Measurements from ENCODE around the gene EIF5. TPM values are rescaled to one million over a fixed set of nuclear protein-coding genes. Genes with fewer than 3 reads are reported as not detected.
A peak's percentile ranks its signal among the peaks of the same experiment; 100 is the strongest.

Gene EIF5
- total RNA-seq, 3 donors from 2014 or later (not counting 1 experiment from before 2014, with no cell fraction given) = 498 to 670 (median 594) TPM

DNA sequence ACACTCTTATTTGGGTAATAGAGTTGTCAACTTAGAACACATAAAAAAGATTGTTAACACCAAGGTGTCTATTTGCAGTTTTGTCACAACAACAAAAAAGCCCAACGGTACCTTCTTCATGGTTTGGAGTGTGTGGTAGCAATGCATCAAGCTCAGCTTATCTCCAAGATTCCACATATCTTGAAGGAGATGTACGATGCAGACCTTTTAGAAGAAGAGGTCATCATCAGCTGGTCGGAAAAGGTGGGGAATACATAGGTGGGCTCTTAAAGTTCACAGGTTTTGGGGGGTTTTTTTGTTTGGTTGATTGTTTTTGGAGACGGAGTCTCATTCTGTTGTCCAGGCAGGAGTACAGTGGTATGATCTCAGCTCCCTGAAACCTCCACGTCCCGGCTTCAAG is 5.5 kb downstream of the EIF5 start:
- ATAC-seq (no peak), DNase-seq (peak in 1 of 2 donors; percentile 20)
- Mint-ChIP-seq H3K27me3 (ENCODE audit: low read depth in 2 of 2) (no peaks in the 10 kb centered on the region), H3K4me3 (no peak overlapping the region), H3K27ac (peak overlapping the region; percentile 44 to 92), H3K9me3 (no peaks in the 10 kb centered on the region), H3K36me3 (peaks cover 65% of the 10 kb centered on the region), H3K4me1 (peaks cover 46 to 70% of the 10 kb centered on the region in 2 donors)
- TF ChIP-seq, protein P1, sequence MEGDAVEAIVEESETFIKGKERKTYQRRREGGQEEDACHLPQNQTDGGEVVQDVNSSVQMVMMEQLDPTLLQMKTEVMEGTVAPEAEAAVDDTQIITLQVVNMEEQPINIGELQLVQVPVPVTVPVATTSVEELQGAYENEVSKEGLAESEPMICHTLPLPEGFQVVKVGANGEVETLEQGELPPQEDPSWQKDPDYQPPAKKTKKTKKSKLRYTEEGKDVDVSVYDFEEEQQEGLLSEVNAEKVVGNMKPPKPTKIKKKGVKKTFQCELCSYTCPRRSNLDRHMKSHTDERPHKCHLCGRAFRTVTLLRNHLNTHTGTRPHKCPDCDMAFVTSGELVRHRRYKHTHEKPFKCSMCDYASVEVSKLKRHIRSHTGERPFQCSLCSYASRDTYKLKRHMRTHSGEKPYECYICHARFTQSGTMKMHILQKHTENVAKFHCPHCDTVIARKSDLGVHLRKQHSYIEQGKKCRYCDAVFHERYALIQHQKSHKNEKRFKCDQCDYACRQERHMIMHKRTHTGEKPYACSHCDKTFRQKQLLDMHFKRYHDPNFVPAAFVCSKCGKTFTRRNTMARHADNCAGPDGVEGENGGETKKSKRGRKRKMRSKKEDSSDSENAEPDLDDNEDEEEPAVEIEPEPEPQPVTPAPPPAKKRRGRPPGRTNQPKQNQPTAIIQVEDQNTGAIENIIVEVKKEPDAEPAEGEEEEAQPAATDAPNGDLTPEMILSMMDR (IDR thresholded peaks at IDR 0.05) = no peak
- Histone ChIP-seq H3K27ac (ENCODE audit: low read length) (no peak overlapping the region), H3K9me3 (ENCODE audit: control insufficient read depth, insufficient read depth, low read length) (no peaks in the 10 kb centered on the region), H3K4me1 (ENCODE audit: control insufficient read depth, insufficient read depth, low read length) (peaks cover 21% of the 10 kb centered on the region), H3K36me3 (ENCODE audit: control insufficient read depth, insufficient read depth, low read length) (peaks cover 91% of the 10 kb centered on the region), H3K27me3 (ENCODE audit: control insufficient read depth, insufficient read depth, low read length) (no peaks in the 10 kb centered on the region), H3K4me3 (ENCODE audit: low read length) (no peak overlapping the region)
- WGBS (ENCODE audit: insufficient coverage) = 96% methylated on average over 6 of the region's 6 CpGs
- intact Hi-C loops (cut with micrococcal nuclease) = no loop called here

DNA sequence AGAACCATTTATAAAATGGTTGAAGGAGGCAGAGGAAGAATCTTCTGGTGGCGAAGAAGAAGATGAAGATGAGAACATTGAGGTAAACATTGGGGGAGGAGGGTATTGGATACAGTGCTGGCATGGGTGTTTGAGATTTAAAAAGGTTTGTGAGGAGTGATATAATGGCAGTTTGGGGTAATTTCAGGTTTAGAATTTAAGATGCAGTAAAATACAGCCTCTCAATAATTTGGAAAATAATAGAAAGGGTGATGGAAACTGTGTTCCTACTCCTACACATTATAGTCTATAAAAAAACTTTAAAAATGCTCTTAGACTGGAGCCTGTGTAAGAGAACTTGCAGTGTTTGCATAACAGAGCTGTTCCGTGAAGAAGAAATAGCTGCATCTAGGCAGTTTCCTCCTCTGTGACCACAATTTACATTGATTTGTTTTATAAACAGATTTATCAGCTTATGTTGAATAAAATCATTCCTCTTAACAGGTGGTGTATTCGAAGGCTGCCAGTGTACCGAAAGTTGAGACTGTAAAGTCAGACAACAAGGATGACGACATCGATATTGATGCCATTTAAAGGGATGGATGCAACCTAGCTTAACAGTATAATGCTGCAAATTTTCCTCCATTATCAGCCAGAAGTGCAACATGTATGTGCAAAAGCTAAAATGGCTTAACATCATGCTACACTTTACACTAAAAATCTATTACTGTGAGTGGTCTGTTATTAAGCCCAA is 6.6 kb downstream of the EIF5 start:
- peak overlapping the region in 1 of 2 donors; percentile 44 for H3K27ac Mint-ChIP-seq
- TF ChIP-seq, protein P1 (IDR thresholded peaks at IDR 0.05) = no peak
- H3K4me3 ChIP-seq (ENCODE audit: low read length) = no peak overlapping the region
- H3K27me3 Mint-ChIP-seq (ENCODE audit: low read depth in 2 of 2) = no peaks in the 10 kb centered on the region
- H3K27me3 ChIP-seq (ENCODE audit: control insufficient read depth, insufficient read depth, low read length) = no peaks in the 10 kb centered on the region
- 93% methylated on average over 6 of the region's 6 CpGs for WGBS (ENCODE audit: insufficient coverage)
- DNase-seq (no peak), ATAC-seq (no peak)
- no peak overlapping the region for H3K4me3 Mint-ChIP-seq
- intact Hi-C loops (cut with micrococcal nuclease) = no loop called here
- H3K36me3 ChIP-seq (ENCODE audit: control insufficient read depth, insufficient read depth, low read length) = peaks cover 95% of the 10 kb centered on the region
- H3K4me1 ChIP-seq (ENCODE audit: control insufficient read depth, insufficient read depth, low read length) = peaks cover 12% of the 10 kb centered on the region
- H3K4me1 Mint-ChIP-seq = peaks cover 40 to 64% of the 10 kb centered on the region in 2 donors
- no peaks in the 10 kb centered on the region for H3K9me3 Mint-ChIP-seq
- H3K27ac ChIP-seq (ENCODE audit: low read length) = no peak overlapping the region
- H3K9me3 ChIP-seq (ENCODE audit: control insufficient read depth, insufficient read depth, low read length) = no peaks in the 10 kb centered on the region
- peaks cover 68% of the 10 kb centered on the region for H3K36me3 Mint-ChIP-seq

DNA sequence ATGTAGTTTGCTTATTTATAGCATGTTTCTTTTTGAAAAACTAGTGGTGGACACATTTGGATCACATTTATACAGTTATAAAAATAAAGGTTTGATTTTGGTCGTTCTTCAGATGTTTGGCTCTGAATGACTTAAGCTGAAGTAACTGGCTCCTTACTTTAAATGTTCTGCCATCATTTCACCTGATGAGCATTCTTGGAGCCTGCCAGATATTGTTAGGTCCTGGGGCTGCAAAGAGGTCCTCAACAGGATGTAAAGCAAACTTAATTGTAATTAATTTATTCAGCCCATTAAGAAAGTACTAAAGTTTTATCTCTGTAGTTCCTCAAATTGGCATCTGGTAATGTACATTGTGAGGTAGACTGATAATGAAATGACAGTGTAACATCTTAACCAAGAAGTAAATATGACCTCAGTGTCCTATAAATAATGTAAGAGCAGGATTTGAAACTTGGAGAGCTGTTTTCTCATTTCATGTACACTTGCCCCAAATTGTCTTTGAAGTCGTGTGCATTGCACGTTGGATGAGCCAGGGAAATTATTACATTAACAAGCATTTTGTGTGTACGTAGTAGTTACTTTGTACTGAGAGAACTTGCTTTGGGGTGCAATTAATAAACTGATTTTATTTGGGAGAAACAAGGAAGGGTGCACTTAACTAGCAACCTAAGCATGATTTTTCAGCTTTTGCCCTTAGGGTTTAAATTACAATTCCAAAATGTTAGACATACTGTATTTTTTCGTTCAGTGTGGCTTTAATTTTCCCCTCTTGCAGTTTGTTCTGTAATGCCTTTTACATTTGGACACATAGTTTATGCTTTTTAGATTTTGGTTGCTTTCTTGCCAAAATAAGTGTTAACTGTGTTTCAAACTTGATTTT is 7.5 kb downstream of the EIF5 start:
- no peak overlapping the region for H3K4me3 Mint-ChIP-seq
- peaks cover 4% of the 10 kb centered on the region for H3K4me1 ChIP-seq (ENCODE audit: control insufficient read depth, insufficient read depth, low read length)
- no peaks in the 10 kb centered on the region for H3K9me3 ChIP-seq (ENCODE audit: control insufficient read depth, insufficient read depth, low read length)
- H3K9me3 Mint-ChIP-seq = no peaks in the 10 kb centered on the region
- DNase-seq (no peak), ATAC-seq (no peak)
- H3K27me3 Mint-ChIP-seq (ENCODE audit: low read depth in 2 of 2) = no peaks in the 10 kb centered on the region
- H3K27ac ChIP-seq (ENCODE audit: low read length) = no peak overlapping the region
- intact Hi-C loops (cut with micrococcal nuclease) = no loop called here
- H3K36me3 Mint-ChIP-seq = peaks cover 61% of the 10 kb centered on the region
- peak overlapping the region in 1 of 2 donors; percentile 32 for H3K27ac Mint-ChIP-seq
- H3K4me1 Mint-ChIP-seq = peaks cover 31 to 56% of the 10 kb centered on the region in 2 donors
- peaks cover 86% of the 10 kb centered on the region for H3K36me3 ChIP-seq (ENCODE audit: control insufficient read depth, insufficient read depth, low read length)
- TF ChIP-seq, protein P1 (IDR thresholded peaks at IDR 0.05) = no peak
- no peaks in the 10 kb centered on the region for H3K27me3 ChIP-seq (ENCODE audit: control insufficient read depth, insufficient read depth, low read length)
- no peak overlapping the region for H3K4me3 ChIP-seq (ENCODE audit: low read length)
- WGBS (ENCODE audit: insufficient coverage) = 90% methylated on average over 5 of the region's 5 CpGs
